H1 (cell line): ENCODE results near the gene PRKD1. TPM values are rescaled to one million over a fixed set of nuclear protein-coding genes. Genes with fewer than 3 reads are reported as not detected.

Experiments
- EZH2 ChIP-seq: fragments of 200-600 bp; sonication (generic); IDR thresholded peaks from 2 replicates; pipeline ENCODE4 v1.7.1; 2012; ENCODE audit warnings: low read depth, mild to moderate bottlenecking, moderate library complexity, low read length, inconsistent platforms; ENCODE audit not compliant: severe bottlenecking
- JUN ChIP-seq: IDR thresholded peaks from 2 replicates; pipeline ENCODE4 v1.6.1; 2011; ENCODE audit warnings: low read depth, mild to moderate bottlenecking, improper control_type of control experiment, low read length
- JUND ChIP-seq: IDR thresholded peaks from 2 replicates; pipeline ENCODE4 v1.6.1; 2011; ENCODE audit warnings: mild to moderate bottlenecking, improper control_type of control experiment, low read length
- RBBP5 ChIP-seq: IDR thresholded peaks from 2 replicates; pipeline ENCODE4 v1.7.1; 2012; ENCODE audit warnings: low read depth, mild to moderate bottlenecking, inconsistent platforms, low read length, moderate library complexity, borderline replicate concordance
- SIRT6 ChIP-seq: IDR thresholded peaks from one replicate; pipeline ENCODE4 v1.7.1; 2012; ENCODE audit warnings: low read length, inconsistent platforms
- USF2 ChIP-seq: IDR thresholded peaks from 2 replicates; pipeline ENCODE4 v1.6.1; 2011; ENCODE audit warnings: low read length, improper control_type of control experiment
- polyA plus RNA-seq, 7 experiments: library from polyadenylated mRNA; depleted of rRNA in 3 of 7; stranded (reverse) in 5 of 7; unstranded in 2 of 7; fragments of >200 nt in 5 of 7; fragments of 200-250 nt in 2 of 7; gene quantifications; 1 replicate in 5 of 7; 2 replicates in 1 of 7; 4 replicates in 1 of 7; pipeline versions ENCODE4 v1.2.1 to v1.2.3, GENCODE V29; 2011 to 2013; ENCODE audit warnings: missing spikeins in 2 of 7, mixed read lengths in 2 of 7
- total RNA-seq: library from RNA; stranded (reverse); fragmentation: NEBNext Ultra II Directional; extraction: Animal tissue kit (Norgen Biotek cat#: 25700); gene quantifications from 2 replicates; pipeline ENCODE4 v1.2.1, GENCODE V29; 2021

The PRKD1 gene
- total and polyA plus RNA-seq, 2 of the 8 experiments (the other 6 are each of a cell fraction or from before 2014, with no cell fraction given): 3.6 to 6.8 TPM

- no peak for TF ChIP-seq USF2
- TF ChIP-seq EZH2: no peak
- no peak for TF ChIP-seq SIRT6
- no peak for TF ChIP-seq JUN
- no peak for TF ChIP-seq JUND
- no peak for TF ChIP-seq RBBP5
Measured at GRCh38 chr14:29944091-29944490, 16.4 kb upstream of the PRKD1 start (continued).
